Measurements from ENCODE around the gene BICD1. TPM values are rescaled to one million over a fixed set of nuclear protein-coding genes. Genes with fewer than 3 reads are reported as not detected.

Gene BICD1
- total and polyA plus RNA-seq, 2 of the 13 experiments (the other 11 are each of a cell fraction or from before 2014, with no cell fraction given), result 4.5 to 5.2 TPM

DNA sequence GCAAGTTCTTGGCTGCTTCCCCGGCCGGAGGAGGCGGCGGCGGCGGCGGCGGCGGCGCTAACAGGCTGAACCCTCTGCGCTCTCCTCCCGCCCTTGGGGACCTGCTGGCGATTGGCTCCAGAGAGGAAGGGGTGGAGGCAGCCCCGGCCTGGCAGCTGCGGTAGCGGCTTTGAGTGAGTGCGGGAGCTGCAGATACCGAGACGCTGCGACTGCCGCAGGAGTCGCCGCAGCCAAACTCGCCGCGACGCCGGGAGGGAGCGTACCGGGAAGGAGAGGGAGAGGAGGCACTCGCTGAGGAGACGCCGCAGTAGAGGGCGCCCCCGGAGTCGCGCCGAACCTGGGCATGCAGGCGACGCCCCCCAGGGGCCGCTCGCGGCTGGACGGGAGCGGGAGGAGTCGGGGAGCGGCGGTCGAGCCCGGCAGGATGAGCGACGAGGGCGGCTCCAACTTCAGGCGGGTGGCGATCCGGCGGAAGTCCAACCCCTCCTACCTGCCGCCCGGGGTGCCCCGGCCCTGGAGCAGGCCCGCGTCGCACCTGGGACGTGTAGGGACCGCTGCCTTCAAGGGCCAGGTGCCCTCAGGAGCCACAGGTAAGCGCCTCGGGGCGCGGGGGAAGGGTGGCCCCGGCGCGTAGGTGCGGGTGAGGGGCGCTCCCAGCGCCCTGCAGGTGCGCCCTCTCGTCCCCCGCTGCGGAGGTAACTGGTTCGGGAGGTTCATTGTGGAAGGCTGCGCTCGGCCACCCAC, 292.9 kb downstream of the BICD1 start, which contains the start of gene FGD4 (continued):
- TF ChIP-seq, protein P1, sequence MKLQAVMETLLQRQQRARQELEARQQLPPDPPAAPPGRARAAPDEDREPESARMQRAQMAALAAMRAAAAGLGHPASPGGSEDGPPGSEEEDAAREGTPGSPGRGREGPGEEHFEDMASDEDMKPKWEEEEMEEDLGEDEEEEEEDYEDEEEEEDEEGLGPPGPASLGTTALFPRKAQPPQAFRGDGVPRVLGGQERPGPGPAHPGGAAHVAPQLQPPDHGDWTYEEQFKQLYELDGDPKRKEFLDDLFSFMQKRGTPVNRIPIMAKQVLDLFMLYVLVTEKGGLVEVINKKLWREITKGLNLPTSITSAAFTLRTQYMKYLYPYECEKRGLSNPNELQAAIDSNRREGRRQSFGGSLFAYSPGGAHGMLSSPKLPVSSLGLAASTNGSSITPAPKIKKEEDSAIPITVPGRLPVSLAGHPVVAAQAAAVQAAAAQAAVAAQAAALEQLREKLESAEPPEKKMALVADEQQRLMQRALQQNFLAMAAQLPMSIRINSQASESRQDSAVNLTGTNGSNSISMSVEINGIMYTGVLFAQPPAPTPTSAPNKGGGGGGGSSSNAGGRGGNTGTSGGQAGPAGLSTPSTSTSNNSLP (IDR thresholded peaks at IDR 0.05; ENCODE audit: low read depth, low read length), result no peak
- TF ChIP-seq ZNF430 (CRISPR knock-in tag; IDR thresholded peaks at IDR 0.05) (peak; percentile 84; the same call in 1 of the 2 replicates), ZNF33A (CRISPR knock-in tag; IDR thresholded peaks at IDR 0.05; ENCODE audit: borderline replicate concordance) (no peak), ZNF816 (CRISPR knock-in tag; IDR thresholded peaks at IDR 0.05; ENCODE audit: borderline replicate concordance) (peak; percentile 81; the same call in 1 of the 2 replicates), ZFP90 (CRISPR knock-in tag; IDR thresholded peaks at IDR 0.05; ENCODE audit: borderline replicate concordance) (peak; percentile 83; the same call in 1 of the 2 replicates), RFX3 (CRISPR knock-in tag; IDR thresholded peaks at IDR 0.05) (no peak), IRX3 (CRISPR knock-in tag; IDR thresholded peaks at IDR 0.05; ENCODE audit: borderline replicate concordance, low read depth) (no peak), CREB1 (IDR thresholded peaks at IDR 0.05) (no peak), CREB1 (CRISPR knock-in tag; IDR thresholded peaks at IDR 0.05) (no peak), ZNF224 (CRISPR knock-in tag; IDR thresholded peaks at IDR 0.05) (no peak; the same call in 1 of the 2 replicates), AHDC1 (CRISPR knock-in tag; IDR thresholded peaks at IDR 0.05; ENCODE audit: borderline replicate concordance) (no peak), FIP1L1 (IDR thresholded peaks at IDR 0.05; ENCODE audit: borderline replicate concordance, insufficient read depth, low read depth, low read length) (no peak), HNRNPUL1 (IDR thresholded peaks at IDR 0.05; ENCODE audit: low read depth, low read length) (no peak), ZNF30 (CRISPR knock-in tag; IDR thresholded peaks at IDR 0.05) (0 out of 2 replicates have a peak, but pooled peaks have one; percentile 45), MAZ (IDR thresholded peaks at IDR 0.05; ENCODE audit: borderline replicate concordance, low read depth, low read length) (no peak), MAZ (CRISPR knock-in tag; IDR thresholded peaks at IDR 0.05; ENCODE audit: low read depth) (no peak)
- TF ChIP-seq, protein P2, sequence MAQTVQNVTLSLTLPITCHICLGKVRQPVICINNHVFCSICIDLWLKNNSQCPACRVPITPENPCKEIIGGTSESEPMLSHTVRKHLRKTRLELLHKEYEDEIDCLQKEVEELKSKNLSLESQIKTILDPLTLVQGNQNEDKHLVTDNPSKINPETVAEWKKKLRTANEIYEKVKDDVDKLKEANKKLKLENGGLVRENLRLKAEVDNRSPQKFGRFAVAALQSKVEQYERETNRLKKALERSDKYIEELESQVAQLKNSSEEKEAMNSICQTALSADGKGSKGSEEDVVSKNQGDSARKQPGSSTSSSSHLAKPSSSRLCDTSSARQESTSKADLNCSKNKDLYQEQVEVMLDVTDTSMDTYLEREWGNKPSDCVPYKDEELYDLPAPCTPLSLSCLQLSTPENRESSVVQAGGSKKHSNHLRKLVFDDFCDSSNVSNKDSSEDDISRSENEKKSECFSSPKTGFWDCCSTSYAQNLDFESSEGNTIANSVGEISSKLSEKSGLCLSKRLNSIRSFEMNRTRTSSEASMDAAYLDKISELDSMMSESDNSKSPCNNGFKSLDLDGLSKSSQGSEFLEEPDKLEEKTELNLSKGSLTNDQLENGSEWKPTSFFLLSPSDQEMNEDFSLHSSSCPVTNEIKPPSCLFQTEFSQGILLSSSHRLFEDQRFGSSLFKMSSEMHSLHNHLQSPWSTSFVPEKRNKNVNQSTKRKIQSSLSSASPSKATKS (CRISPR knock-in tag; IDR thresholded peaks at IDR 0.05), result no peak
- TF ChIP-seq, protein P3, sequence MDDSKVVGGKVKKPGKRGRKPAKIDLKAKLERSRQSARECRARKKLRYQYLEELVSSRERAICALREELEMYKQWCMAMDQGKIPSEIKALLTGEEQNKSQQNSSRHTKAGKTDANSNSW (CRISPR knock-in tag; IDR thresholded peaks at IDR 0.05; ENCODE audit: borderline replicate concordance), result no peak

All from HepG2 (cell line).